ENCODE data around the gene ABRACL. TPM values are rescaled to one million over a fixed set of nuclear protein-coding genes. Genes with fewer than 3 reads are reported as not detected.
"Not testable (repeated sequence)": the region's sequence is repeated elsewhere in the genome, so short reads cannot be mapped to it uniquely, and the experiment has no call there.

ABRACL gene
- total RNA-seq, 1 donor from 2014 or later = 14.0 TPM

- TF ChIP-seq POLR2AphosphoS5 (IDR thresholded peaks at IDR 0.05; ENCODE audit: insufficient read depth in 1 of 2, low read depth in 1 of 2) = no peak
- no peak for TF ChIP-seq CTCF (IDR thresholded peaks at IDR 0.05)
- TF ChIP-seq POLR2A (IDR thresholded peaks at IDR 0.05) = no peak
- no peak overlapping the region for H3K27ac ChIP-seq
- no peaks in the 10 kb centered on the region for H3K4me1 ChIP-seq
- no peaks in the 10 kb centered on the region for H3K27me3 ChIP-seq
- DNase-seq (ENCODE audit: extremely low spot score in 2 of 2) = no peak
- intact Hi-C loops (cut with DNase I) = no loop called here
- no peak overlapping the region for H3K4me3 ChIP-seq
- no peaks in the 10 kb centered on the region for H3K36me3 ChIP-seq
- H3K9me3 ChIP-seq = no peaks in the 10 kb centered on the region
Observed at GRCh38 chr6:139014945-139015344, 13.6 kb upstream of the ABRACL start.

GRCh38 chr6:139016337-139017213 is 12.0 kb upstream of the ABRACL start:
- no peaks in the 10 kb centered on the region for H3K36me3 ChIP-seq
- no peak overlapping the region for H3K27ac ChIP-seq
- DNase-seq (ENCODE audit: extremely low spot score in 2 of 2) = no peak
- H3K27me3 ChIP-seq = no peaks in the 10 kb centered on the region
- intact Hi-C loops (cut with DNase I) = no loop called here
- no peaks in the 10 kb centered on the region for H3K9me3 ChIP-seq
- H3K4me1 ChIP-seq = no peaks in the 10 kb centered on the region
- TF ChIP-seq CTCF (IDR thresholded peaks at IDR 0.05) (no peak), POLR2AphosphoS5 (IDR thresholded peaks at IDR 0.05; ENCODE audit: insufficient read depth in 1 of 2, low read depth in 1 of 2) (no peak), POLR2A (IDR thresholded peaks at IDR 0.05) (no peak)
- no peak overlapping the region for H3K4me3 ChIP-seq

- no peak for DNase-seq (ENCODE audit: extremely low spot score in 2 of 2)
- TF ChIP-seq POLR2AphosphoS5 (IDR thresholded peaks at IDR 0.05; ENCODE audit: insufficient read depth in 1 of 2, low read depth in 1 of 2) = no peak
- TF ChIP-seq CTCF (IDR thresholded peaks at IDR 0.05) = no peak
- TF ChIP-seq POLR2A (IDR thresholded peaks at IDR 0.05) = no peak
- Histone ChIP-seq H3K9me3 (no peaks in the 10 kb centered on the region), H3K4me3 (no peak overlapping the region), H3K36me3 (no peaks in the 10 kb centered on the region), H3K27ac (no peak overlapping the region), H3K4me1 (no peaks in the 10 kb centered on the region), H3K27me3 (no peaks in the 10 kb centered on the region)
- intact Hi-C loops (cut with DNase I) = no loop called here
Observed at GRCh38 chr6:139017227-139017626, 11.3 kb upstream of the ABRACL start.

- Histone ChIP-seq H3K4me1 (no peaks in the 10 kb centered on the region), H3K27ac (no peak overlapping the region), H3K9me3 (no peaks in the 10 kb centered on the region), H3K27me3 (no peaks in the 10 kb centered on the region), H3K4me3 (no peak overlapping the region), H3K36me3 (no peaks in the 10 kb centered on the region)
- DNase-seq (ENCODE audit: extremely low spot score in 2 of 2) = no peak
- intact Hi-C loops (cut with DNase I) = no loop called here
- TF ChIP-seq CTCF (IDR thresholded peaks at IDR 0.05) (no peak), POLR2AphosphoS5 (IDR thresholded peaks at IDR 0.05; ENCODE audit: insufficient read depth in 1 of 2, low read depth in 1 of 2) (no peak), POLR2A (IDR thresholded peaks at IDR 0.05) (no peak)
Observed at GRCh38 chr6:139019722-139020121, 8.8 kb upstream of the ABRACL start.

- H3K27ac ChIP-seq = no peak overlapping the region
- no peak overlapping the region for H3K4me3 ChIP-seq
- TF ChIP-seq CTCF (IDR thresholded peaks at IDR 0.05) = no peak
- no peak for TF ChIP-seq POLR2A (IDR thresholded peaks at IDR 0.05)
- no peak for TF ChIP-seq POLR2AphosphoS5 (IDR thresholded peaks at IDR 0.05; ENCODE audit: insufficient read depth in 1 of 2, low read depth in 1 of 2)
- no peaks in the 10 kb centered on the region for H3K27me3 ChIP-seq
- H3K4me1 ChIP-seq = no peaks in the 10 kb centered on the region
- DNase-seq (ENCODE audit: extremely low spot score in 2 of 2) = no peak
- intact Hi-C loops (cut with DNase I) = no loop called here
- H3K36me3 ChIP-seq = no peaks in the 10 kb centered on the region
- H3K9me3 ChIP-seq = no peaks in the 10 kb centered on the region
Observed at GRCh38 chr6:139020689-139021088, 7.9 kb upstream of the ABRACL start.

GRCh38 chr6:139025416-139025815 is 3.1 kb upstream of the ABRACL start:
- H3K27ac ChIP-seq; DNase-seq (ENCODE audit: extremely low spot score in 2 of 2); intact Hi-C loops (cut with DNase I); H3K4me3 ChIP-seq; H3K9me3 ChIP-seq; H3K27me3 ChIP-seq; H3K36me3 ChIP-seq: not testable (repeated sequence)
- H3K4me1 ChIP-seq = peaks cover 11% of the 10 kb centered on the region
